Inferior parietal cortex (tissue), 1 donor: ENCODE results near the gene WNK2.
A peak's percentile ranks its signal among the peaks of the same experiment; 100 is the strongest.
"Not testable (repeated sequence)": the region's sequence is repeated elsewhere in the genome, so short reads cannot be mapped to it uniquely, and the experiment has no call there.

Source experiments
- DNase-seq: peaks from one replicate; pipeline ENCODE4 v3.0.0-alpha.2; 2016; ENCODE audit errors: extremely low spot score

WNK2 gene

DNA sequence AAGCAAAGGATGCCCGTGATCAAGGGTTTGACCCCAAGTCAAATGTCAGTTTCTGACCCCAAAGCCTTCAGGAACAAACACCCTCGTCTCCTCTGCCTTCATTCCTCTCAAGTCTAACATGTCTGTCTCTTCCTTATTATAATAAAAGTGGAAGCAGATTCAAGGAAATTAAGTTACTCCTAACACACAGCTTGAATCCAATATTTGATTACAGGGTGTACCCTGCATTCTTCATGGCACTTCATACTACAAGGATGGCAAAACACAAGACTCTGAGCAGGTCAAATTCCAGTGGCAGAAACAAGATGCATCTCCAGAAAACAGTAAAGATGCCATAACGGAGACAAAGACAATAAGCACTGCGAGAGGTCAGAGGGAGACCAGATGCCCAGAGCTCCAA, 148.4 kb downstream of the WNK2 start:
- DNase-seq = no peak

DNA sequence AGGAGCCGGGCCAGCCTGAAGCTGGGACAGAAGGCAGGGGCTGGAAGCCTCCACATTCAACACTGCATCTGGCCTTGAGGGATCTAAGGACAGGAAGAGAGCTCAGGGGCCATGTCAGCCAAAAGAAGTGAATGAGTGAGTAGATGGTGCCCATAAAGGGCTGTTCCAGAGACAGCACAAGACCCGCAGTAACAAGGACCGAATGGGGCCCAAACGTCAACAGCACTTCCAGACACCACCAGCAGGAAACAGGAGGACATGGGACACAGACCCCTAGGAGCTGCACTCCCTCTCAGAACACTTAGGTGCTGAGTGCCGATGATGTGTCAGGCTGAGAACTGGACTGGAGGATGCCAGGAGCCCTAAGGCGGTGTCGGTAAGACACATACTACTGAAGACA, 152.8 kb downstream of the WNK2 start:
- DNase-seq = no peak

DNA sequence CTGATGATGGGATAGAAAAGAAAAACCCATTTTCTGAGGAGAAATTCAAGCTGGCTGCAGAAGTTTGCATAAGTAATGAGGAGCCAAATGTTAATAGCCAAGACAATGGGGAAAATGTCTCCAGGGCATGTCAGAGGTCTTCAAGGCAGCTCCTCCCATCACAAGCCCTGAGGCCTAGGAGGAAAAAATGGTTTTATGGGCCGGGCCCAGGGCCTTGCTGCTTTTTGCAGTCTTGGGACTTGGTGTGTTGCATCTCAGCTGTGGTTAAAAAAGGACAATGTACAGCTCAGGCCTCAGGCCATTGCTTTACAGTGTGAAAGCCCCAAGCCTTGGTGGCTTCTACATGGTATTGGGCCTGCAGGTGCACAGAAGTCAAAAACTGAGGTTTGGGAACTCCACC, 154.3 kb downstream of the WNK2 start:
- not testable (repeated sequence) for DNase-seq

DNA sequence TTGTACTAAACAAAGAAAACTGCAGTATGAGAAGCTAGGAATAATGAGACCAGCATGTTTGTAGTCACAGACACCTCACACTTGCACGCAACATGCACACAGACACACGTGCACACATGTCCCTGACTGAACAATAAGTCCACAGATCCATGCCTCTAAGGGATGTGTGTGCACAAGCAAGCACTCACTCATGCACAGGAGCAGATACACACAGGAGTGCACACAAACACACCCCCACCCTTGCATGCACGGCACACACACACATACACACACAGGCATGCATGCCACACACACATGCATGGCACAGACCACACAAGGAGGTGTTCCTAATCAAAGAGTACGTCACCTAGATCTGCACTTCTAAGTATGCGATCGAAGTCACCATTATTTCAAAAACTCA, 156.2 kb downstream of the WNK2 start:
- DNase-seq = no peak

DNA sequence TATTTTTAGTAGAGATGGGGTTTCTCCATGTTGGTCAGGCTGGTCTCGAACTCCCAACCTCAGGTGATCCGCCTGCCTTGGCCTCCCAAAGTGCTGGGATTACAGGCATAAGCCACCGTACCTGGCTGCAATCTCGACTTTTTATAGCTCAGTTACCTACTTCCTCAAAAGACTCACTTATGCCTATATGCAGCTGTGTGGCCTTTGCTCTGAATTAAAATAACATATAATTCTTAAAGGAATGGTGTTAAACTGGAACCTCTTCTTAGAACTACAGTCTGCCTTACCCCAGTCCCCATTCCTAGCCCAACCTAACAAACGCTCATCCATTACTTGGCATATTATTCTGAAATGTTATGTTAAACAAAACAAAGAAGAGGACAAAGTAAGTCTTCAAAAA, 157.9 kb downstream of the WNK2 start:
- not testable (repeated sequence) for DNase-seq

DNA sequence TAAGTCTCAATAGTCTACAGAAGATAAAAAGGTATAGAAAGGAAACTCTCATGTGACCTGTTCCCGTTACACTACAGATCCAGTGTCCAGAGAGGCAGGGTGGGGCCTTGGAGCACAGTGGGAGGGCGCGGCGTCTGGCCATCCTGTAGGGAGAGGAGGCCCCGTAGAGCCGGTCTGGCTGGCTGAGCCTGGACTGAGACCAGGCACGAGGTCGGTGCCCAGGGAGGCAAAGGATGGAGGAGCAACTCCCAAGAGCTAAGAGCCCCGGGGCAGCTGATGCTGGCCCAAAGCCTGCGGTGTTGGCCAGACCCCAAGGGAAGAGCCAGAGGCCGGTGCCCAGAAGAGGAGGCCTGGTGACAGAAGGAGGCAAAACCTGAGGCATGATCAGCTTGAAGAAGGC, 158.5 kb downstream of the WNK2 start:
- not testable (repeated sequence) for DNase-seq

DNA sequence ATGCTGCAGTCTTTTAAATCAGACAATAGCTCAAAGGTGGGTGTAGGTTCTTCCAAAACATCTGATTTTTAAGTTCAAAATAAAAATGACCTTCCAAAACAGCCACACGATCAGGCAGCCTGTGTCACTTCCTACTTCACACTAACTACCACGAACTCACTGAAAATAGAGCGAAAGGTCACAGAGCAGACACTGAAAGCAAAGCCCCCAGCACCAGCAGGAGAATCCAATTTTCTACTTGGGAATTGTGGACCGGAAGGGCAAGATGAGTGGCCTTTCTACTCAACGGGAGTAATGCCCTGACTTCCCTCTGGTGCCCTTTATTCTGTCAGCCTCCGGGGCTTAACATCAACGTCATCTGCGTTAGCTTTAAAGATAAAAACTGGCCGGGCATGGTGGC, 159.7 kb downstream of the WNK2 start:
- DNase-seq = no peak

DNA sequence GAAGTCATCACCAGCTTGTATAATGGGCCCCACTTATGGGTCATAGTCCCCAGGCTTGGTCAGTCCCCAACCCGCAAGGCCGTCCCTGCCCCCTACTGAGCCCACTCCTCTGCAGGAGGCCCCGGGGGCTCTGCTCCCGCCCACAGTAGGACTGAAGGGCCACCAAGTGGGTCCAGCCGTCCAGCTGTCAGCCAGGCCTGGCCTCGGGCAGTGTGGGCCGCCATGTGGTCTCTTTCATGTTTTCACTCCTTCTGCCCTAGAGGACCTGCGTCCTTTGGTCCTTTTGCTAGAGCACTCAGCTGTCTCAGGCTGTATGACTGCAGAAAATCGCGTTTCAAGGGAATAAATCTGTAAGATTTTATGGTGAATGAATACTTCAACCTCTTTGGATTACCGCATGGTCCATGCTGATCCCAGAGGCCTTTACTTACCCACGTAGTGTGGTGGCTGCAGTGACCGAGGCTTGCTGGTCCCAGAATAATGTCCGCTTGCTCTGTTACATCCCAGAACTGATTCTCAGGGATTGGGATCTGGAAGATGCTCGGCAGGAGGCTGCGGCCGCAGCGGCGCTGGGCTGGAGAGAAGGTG, 161.8 kb downstream of the WNK2 start:
- peak; percentile 26 for DNase-seq

DNA sequence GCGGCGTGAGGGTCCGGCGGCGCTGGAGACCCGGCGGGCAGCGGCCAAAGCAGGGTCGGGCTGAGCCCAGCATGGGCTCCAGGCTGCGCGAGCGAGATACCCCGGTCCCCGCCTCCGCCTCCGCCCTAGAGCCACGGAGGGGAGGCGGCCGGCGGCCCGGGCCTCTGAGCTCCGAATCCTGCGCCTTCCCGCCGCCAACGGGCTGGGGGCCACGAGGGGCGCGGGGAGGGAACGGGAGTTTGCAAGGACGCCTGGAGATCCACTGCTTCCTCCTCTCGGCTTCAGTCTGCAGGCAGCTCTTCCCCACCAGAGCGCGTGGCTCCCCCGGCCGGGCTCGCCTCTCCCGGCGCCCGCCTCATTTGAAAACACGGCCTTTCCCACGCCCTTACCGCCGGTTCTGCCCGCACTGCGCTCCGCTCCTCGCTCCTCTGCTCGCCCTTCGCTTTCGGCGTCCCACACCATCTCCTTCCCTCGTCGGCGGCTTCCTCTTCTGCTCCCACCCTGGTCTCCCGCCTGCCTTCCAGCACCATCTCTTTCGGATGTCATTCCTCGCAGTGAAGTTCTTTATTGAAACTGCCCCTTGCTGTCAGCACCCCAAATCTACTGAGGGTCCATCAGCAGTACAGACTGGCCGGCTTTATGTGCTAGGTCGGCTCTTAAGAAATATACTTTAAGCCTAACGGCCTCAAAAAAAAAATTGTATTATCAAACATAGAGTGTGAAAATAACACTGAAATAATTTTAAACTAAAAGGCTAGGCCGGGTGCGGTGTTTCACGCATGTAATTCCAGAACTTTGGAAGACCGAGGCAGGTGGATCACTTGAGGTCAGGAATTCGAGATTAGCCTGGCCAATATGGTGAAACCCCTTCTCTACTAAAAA, 162.5 kb downstream of the WNK2 start:
- peak; percentile 20 for DNase-seq

DNA sequence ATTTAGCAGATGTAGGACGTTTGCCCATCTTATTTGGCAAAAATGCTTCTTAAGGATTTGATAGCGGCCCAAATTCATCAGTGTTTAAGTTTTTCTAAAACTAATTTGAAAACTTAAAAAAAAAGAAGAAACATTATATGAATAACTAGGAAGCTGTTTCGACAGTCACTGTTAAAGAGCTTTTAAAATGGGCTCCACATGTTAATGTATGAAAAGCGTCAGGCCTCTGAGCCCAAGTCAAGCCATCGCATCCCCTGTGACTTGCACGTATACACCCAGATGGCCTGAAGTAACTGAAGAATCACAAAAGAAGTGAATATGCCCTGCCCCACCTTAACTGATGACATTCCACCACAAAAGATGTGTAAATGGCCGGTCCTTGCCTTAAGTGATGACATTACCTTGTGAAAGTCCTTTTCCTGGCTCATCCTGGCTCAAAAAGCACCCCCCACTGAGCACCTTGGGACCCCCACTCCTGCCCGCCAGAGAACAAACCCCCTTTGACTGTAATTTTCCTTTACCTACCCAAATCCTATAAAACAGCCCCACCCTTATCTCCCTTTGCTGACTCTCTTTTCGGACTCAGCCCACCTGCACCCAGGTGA, 163.5 kb downstream of the WNK2 start:
- not testable (repeated sequence) for DNase-seq

DNA sequence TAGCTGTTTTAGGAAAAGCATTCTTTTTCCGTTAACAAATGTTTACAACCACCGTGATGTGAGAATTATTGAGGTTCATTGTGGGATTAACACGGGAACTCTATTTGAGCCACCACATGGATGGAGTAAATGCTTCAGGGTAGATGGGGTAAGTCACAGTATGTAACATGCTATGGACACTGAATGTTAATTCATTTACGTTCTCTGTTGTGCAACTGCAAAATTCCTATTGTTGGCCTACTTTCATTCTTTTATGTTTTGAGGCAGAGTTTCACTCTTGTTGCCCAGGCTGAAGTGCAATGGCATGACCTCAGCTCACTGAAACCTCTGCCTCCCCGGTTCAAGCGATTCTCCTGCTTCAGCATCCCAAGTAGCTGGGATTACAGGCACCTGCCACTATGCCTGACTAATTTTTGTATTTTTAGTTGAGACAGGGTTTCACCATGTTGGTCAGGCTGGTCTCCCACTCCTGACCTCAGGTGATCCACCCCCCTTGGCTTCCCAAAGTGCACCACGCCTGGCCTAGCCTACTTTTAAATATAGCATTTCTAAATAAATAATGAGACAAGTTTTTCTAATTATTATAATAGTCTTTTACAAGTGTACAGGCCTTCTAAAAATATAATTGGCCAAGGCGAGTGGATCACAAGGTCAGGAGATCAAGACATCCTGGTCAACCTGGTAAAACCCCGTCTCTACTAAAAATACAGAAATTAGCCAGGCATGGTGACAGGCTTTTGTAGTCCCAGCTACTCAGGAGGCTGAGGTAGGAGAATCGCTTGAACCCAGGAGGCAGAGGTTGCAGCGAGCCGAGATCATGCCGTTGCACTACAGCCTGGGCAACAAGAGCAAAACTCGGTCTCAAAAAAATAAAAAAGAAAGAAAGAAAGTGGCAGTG, 169.7 kb downstream of the WNK2 start:
- not testable (repeated sequence) for DNase-seq

DNA sequence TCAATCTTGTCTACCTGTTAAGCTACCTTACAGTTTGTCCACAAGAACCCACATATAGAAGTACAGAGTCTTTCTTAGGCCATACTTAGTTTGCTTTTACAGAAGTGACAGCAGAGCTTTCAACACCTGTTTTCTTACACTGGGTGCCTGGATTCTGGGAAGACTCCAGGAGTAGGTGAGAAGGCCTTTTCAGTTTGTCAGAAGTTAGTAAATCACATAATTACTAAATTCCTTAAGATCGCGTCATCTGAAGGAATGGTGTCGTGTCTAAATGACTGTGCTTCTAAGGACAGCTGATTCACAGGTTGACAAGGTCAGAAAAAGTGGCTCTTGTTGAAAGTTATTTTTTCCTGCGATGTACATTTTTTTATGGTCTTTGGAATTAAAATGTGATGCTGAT, 170.5 kb downstream of the WNK2 start:
- DNase-seq = no peak

DNA sequence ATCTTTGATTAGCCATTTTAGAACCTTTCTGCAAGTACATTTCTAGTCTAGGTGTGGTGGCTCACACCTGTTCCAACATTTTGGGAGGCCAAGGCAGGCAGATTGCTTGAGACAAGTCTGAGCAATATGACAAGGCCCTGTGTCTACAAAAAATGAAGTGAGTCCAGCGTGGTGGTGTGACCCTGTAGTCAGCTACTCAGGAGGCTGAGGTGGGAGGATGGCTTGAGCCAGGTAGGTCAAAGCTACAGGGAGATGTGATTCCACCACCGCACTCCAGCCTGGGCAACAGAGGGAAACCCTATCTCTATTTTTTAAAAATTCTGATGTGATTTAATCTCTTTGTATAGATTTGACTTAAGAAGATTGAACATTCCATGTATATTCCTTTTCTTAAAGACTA, 171.9 kb downstream of the WNK2 start:
- no peak for DNase-seq

DNA sequence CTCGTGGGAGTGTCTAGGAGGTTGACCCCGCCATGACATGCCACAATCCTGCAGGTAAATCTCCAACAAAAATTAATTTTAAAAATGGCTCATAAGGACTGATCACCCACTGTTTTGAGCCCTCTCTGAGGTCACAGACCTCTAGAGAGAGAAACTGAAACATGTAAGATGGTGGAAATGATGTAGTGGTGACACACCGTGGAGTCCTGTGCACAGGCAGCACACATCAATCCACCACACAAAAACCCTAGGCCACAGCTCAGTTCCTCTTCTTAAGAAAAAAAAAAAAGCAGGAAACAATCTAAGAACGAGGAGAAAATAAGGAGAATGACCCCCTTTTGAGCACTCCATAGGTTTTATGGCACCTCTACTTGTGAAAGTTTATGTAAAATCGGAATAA, 173.7 kb downstream of the WNK2 start:
- no peak for DNase-seq

DNA sequence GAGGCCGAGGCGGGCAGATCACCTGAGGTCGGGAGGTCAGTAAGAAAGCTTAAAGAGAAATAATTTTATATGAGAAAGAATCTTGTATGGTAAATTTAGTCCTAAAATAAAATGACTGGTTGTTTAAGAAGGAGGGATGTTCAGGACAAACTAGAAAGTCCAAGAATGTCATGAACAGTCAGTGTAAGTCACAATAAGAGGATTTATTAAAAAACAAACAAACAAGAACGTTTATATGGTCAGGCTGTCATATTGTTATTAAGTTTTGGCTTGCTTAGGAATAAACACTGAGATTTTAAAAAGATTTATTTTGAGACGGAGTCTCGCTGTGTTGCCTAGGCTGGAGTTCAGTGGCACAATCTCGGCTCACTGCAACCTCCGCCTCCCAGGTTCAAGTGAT, 176.0 kb downstream of the WNK2 start:
- not testable (repeated sequence) for DNase-seq

DNA sequence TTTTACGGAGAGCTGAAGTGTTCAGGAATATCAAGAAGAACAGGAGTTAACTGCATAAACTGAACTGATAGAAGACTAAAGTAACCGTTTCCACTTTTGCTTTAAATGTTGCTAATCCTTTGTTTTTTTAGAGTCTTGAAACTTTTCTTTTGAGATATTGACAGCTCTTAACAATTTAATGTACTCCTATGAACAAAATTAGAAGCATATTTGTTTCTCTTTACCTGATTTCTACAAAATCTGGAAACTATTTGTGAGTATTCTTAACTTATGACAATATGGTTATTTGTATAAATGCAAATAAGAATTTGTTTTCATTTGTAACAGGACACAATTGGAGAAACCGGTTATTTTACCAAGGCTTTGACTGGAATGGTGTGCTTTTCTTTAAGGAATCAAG, 178.1 kb downstream of the WNK2 start:
- no peak for DNase-seq

DNA sequence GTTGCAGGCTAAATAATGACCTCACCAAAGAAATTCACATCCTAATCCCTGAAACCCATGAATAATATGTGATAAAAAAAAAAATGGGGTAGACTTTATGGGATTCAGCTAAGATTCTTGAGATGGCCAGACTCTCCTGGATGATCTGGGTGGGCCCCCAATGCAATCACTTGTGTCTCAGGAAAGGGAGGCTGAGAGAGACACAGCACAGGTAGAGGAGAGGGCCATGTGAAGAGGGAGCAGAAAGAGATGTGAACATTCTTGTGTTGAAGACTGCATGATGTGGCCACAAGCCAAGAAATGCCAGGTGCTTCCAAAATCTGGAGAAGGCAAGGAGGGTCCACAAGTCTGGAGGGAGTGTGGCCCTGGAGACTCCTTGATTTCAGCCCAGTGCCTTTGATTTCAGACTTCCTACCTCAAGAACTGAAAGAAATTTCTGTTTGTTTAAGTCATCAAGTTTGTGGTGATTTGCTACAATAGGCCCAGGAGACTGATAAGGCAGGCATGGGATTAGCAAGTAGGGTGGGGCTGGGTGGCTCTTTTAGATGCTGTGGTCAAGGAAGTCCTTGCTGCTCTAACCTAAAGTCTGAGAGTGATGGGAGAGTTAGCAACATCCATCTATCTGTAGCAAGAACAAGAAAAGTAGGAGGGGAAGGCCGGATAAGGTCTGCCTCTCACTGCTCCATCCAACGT, 180.9 kb downstream of the WNK2 start:
- DNase-seq = no peak

DNA sequence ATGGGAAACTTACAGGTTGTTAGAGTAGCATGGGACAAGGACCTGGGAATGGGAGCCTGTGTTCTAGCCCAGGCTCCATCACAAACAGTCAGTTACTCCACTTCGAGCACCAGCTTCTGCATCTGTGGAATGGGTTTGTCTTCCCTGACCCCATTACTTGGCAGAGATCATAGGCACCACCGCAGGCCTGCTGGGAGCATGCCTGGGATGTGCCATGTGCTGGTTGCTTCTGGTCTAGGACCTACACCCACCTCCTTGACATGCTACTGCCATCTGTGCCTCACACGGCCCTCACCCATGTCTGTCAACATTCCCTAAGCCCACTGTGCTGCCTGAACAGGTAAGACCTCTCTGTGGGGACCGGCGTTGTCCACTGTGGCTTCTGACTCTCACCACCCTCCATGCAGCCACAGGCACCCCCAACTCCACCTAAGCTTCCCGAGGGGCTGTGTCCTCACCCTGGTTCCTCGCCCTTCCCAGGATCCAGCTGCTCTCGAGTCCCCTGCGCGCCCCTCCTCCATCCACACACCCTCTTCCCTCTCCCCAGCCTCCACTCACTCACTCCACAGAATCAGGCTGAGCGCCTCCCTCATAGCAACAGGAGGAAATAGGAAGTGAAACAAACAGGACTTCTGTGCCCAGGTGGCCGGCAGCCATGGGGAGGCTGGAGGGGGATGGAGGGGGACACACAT, 181.6 kb downstream of the WNK2 start:
- DNase-seq = no peak

DNA sequence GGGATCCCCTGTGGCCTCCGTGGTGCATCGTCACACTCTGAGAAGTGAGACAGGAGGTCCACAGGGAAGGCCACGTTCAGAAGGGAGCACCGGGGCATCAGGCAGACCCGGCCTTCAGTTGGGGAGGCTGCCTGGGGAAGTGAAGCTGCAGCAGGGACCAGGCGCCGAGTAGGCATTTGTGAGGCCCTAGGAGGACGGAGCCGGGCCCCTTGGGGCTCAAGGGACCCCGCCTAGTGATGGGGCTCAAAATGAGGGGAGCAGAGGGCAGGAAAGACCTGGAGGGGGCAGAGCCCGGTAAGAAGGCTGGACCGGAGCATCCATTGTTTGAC, 182.1 kb downstream of the WNK2 start:
- DNase-seq = no peak

DNA sequence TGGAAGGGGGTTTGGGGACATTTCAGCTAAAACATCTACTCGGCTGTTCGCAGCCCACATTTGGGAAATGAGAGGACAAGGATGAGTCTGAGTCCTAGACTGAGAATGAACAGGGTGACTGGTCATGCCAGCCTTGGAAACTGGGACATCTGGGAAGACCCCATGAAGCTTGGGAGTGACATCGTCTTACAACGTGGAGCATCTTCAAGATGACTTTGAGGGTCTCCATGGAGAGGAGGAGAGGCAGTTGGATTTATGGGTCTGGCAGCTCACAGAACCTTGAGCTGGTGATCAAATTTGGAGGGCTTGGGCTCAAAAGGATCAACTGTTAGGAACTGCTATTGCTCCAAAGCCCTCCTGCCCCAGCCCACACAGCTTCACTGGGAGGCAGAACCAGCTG, 182.5 kb downstream of the WNK2 start:
- not testable (repeated sequence) for DNase-seq

DNA sequence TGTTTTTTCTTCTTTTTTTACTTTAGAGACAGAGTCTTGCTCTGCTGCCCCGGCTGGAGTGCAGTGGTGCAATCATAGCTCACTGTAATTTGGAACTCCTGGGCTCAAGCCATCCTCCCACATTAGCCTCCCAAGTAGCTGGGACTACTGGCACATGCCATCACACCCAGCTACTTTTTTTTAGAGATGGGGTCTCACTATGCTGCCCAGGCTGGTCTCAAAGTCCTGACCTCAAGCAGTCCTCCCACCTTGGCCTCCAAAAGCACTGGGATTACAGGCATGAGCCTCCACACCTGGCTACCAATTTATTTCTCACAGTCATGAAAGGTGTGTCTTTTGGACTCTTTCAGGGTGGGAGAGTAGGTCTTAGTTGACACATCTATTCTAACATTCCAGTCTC, 184.5 kb downstream of the WNK2 start:
- DNase-seq = no peak
